Uterus (tissue), 4 donors: ENCODE results near the gene TOM1. TPM values are rescaled to one million over a fixed set of nuclear protein-coding genes. Genes with fewer than 3 reads are reported as not detected.

Experiments
- DNase-seq, 2 donors: peaks; one replicate each; pipeline ENCODE4 v3.0.0-alpha.2; 2019 to 2020
- H3K27ac ChIP-seq, 2 donors: fragments of 200-600 bp; sonication (generic); 1 replicate in 1 of 2; 2 replicates in 1 of 2; pipeline ENCODE4 v1.5.1; 2016 to 2018
- H3K27me3 ChIP-seq, 2 donors: fragments of 200-600 bp; sonication (generic); one replicate each; pipeline ENCODE4 v1.5.1; 2018 to 2019; ENCODE audit warnings: control low read depth in 1 of 2
- H3K36me3 ChIP-seq, 2 donors: fragments of 200-600 bp; sonication (generic); one replicate each; pipeline ENCODE4 v1.5.1; 2019; ENCODE audit warnings: control low read depth in 1 of 2
- H3K4me1 ChIP-seq, 2 donors: fragments of 200-600 bp; sonication (generic); one replicate each; pipeline ENCODE4 v1.5.1; 2018 to 2019; ENCODE audit warnings: control low read depth in 1 of 2
- H3K4me3 ChIP-seq, 2 donors: fragments of 200-600 bp; sonication (generic); 1 replicate in 1 of 2; 2 replicates in 1 of 2; pipeline ENCODE4 v1.5.1; 2018 to 2019; ENCODE audit warnings: mild to moderate bottlenecking in 1 of 2
- H3K9me3 ChIP-seq, 2 donors: fragments of 200-600 bp; sonication (generic); one replicate each; pipeline ENCODE4 v1.5.1; 2019; ENCODE audit warnings: control low read depth in 1 of 2
- CTCF ChIP-seq, 4 experiments: fragments of 200-600 bp in 2 of 4; fragments of 450-650 bp in 2 of 4; sonication (generic) in 2 of 4; IDR thresholded peaks; one replicate each; pipeline ENCODE4 v1.5.1; 2016 to 2019; ENCODE audit warnings: antibody characterized with exemption in 4 of 4, mild to moderate bottlenecking in 2 of 4, moderate library complexity in 1 of 4
- POLR2A ChIP-seq, 2 donors: fragments of 450-650 bp; IDR thresholded peaks; one replicate each; pipeline ENCODE4 v1.6.1; 2016; ENCODE audit warnings: antibody characterized with exemption in 2 of 2, mild to moderate bottlenecking in 1 of 2, moderate library complexity in 1 of 2
- intact Hi-C: fragments of 100-400 bp; cut with DNase I; formaldehyde crosslinking; loops from one replicate; pipeline ENCODE4 v1.15.1; 2023; ENCODE audit warnings: low total_unique reads
- total RNA-seq, 4 donors: library from RNA; depleted of rRNA in 3 of 4; stranded (reverse); fragments of >200 nt in 3 of 4; gene quantifications; one replicate each; pipeline versions ENCODE4 v1.1.0 to v1.2.4, GENCODE V29; 2014 to 2023
- donor health status: DM: yes; HTN: yes; CAD: no.

Gene TOM1
- total RNA-seq, 4 donors from 2014 or later: 21.3 to 66.7 (median 52.5) TPM

- no peaks in the 10 kb centered on the region for H3K4me1 ChIP-seq
- TF ChIP-seq POLR2A (IDR thresholded peaks at IDR 0.05) (no peak), CTCF (IDR thresholded peaks at IDR 0.05) (no peak)
- no peaks in the 10 kb centered on the region for H3K9me3 ChIP-seq
- intact Hi-C loops: no loop called here
- no peaks in the 10 kb centered on the region for H3K36me3 ChIP-seq
- no peak overlapping the region for H3K27ac ChIP-seq
- no peak overlapping the region for H3K4me3 ChIP-seq
- no peaks in the 10 kb centered on the region for H3K27me3 ChIP-seq
- no peak for DNase-seq
These were observed 47.0 kb downstream of the TOM1 start for GRCh38 chr22:35346596-35347220.

- intact Hi-C loops: no loop called here
- H3K27ac ChIP-seq: no peak overlapping the region
- TF ChIP-seq CTCF (IDR thresholded peaks at IDR 0.05) (no peak), POLR2A (IDR thresholded peaks at IDR 0.05) (no peak)
- H3K4me1 ChIP-seq: peaks cover 0 to 6% of the 10 kb centered on the region in 2 donors
- H3K9me3 ChIP-seq: no peaks in the 10 kb centered on the region
- DNase-seq: no peak
- H3K36me3 ChIP-seq: no peaks in the 10 kb centered on the region
- H3K27me3 ChIP-seq: no peaks in the 10 kb centered on the region
- H3K4me3 ChIP-seq: no peak overlapping the region
These were observed 47.8 kb downstream of the TOM1 start for GRCh38 chr22:35347462-35347861.

GRCh38 chr22:35348026-35348590 is 48.4 kb downstream of the TOM1 start:
- DNase-seq: no peak
- TF ChIP-seq POLR2A (IDR thresholded peaks at IDR 0.05) (no peak), CTCF (IDR thresholded peaks at IDR 0.05) (no peak)
- no peak overlapping the region for H3K27ac ChIP-seq
- H3K4me1 ChIP-seq: peaks cover 0 to 10% of the 10 kb centered on the region in 2 donors
- H3K9me3 ChIP-seq: no peaks in the 10 kb centered on the region
- no peak overlapping the region for H3K4me3 ChIP-seq
- no peaks in the 10 kb centered on the region for H3K36me3 ChIP-seq
- intact Hi-C loops: no loop called here
- H3K27me3 ChIP-seq: no peaks in the 10 kb centered on the region

GRCh38 chr22:35348703-35349102 is 49.0 kb downstream of the TOM1 start:
- intact Hi-C loops: no loop called here
- H3K27ac ChIP-seq: no peak overlapping the region
- DNase-seq: no peak
- no peaks in the 10 kb centered on the region for H3K27me3 ChIP-seq
- H3K4me1 ChIP-seq: peaks cover 0 to 10% of the 10 kb centered on the region in 2 donors
- no peaks in the 10 kb centered on the region for H3K9me3 ChIP-seq
- H3K4me3 ChIP-seq: no peak overlapping the region
- H3K36me3 ChIP-seq: no peaks in the 10 kb centered on the region
- no peak for TF ChIP-seq CTCF (IDR thresholded peaks at IDR 0.05)
- TF ChIP-seq POLR2A (IDR thresholded peaks at IDR 0.05): no peak

GRCh38 chr22:35349368-35349703 is 49.6 kb downstream of the TOM1 start:
- intact Hi-C loops: no loop called here
- TF ChIP-seq POLR2A (IDR thresholded peaks at IDR 0.05) (no peak), CTCF (IDR thresholded peaks at IDR 0.05) (no peak)
- no peaks in the 10 kb centered on the region for H3K27me3 ChIP-seq
- H3K9me3 ChIP-seq: no peaks in the 10 kb centered on the region
- H3K27ac ChIP-seq: no peak overlapping the region
- H3K4me1 ChIP-seq: peaks cover 0 to 10% of the 10 kb centered on the region in 2 donors
- H3K36me3 ChIP-seq: no peaks in the 10 kb centered on the region
- DNase-seq: no peak
- no peak overlapping the region for H3K4me3 ChIP-seq
